K562 (cell line): Measurements from ENCODE around the gene ANKZF1. TPM values are rescaled to one million over a fixed set of nuclear protein-coding genes. Genes with fewer than 3 reads are reported as not detected.

Experiments used
- CC2D1A ChIP-seq: fragments of 450-650 bp; IDR thresholded peaks from 2 replicates; pipeline ENCODE4 v1.6.1; 2017; ENCODE audit warnings: mild to moderate bottlenecking
- CCNT2 ChIP-seq: IDR thresholded peaks from 2 replicates; pipeline ENCODE4 v1.6.1; 2011; ENCODE audit warnings: borderline replicate concordance, low read depth, mild to moderate bottlenecking, moderate library complexity, mixed read lengths, low read length; ENCODE audit not compliant: insufficient read length; ENCODE audit errors: extremely low read depth
- NFE2 ChIP-seq: IDR thresholded peaks from 2 replicates; pipeline ENCODE4 v1.6.1; 2014; ENCODE audit warnings: antibody characterized with exemption, low read depth
- PYGO2 ChIP-seq: fragments of 450-650 bp; IDR thresholded peaks from 2 replicates; pipeline ENCODE4 v1.6.1; 2016; ENCODE audit warnings: mild to moderate bottlenecking, missing genetic modification characterization, moderate library complexity, missing compliant biosample characterization
- RB1 ChIP-seq: fragments of 450-650 bp; IDR thresholded peaks from 2 replicates; pipeline ENCODE4 v1.6.1; 2017; ENCODE audit warnings: low read depth, mild to moderate bottlenecking
- ZNF165 ChIP-seq: fragments of 250-450 bp; sonication (Bioruptor Pico); IDR thresholded peaks from 2 replicates; pipeline ENCODE4 v1.4.0; 2020; ENCODE audit warnings: borderline replicate concordance
- ZNF175 ChIP-seq: fragments of 200-800 bp; sonication (Bioruptor generic); IDR thresholded peaks from 2 replicates; pipeline ENCODE4 v1.6.1; 2016; ENCODE audit warnings: low read depth, mild to moderate bottlenecking, missing genetic modification characterization, missing compliant biosample characterization
- ZNF347 ChIP-seq: fragments of 450-650 bp; formaldehyde crosslinking; IDR thresholded peaks from 2 replicates; pipeline ENCODE4 v1.4.0; 2020; ENCODE audit warnings: low read depth, mild to moderate bottlenecking, moderate library complexity
- polyA plus RNA-seq, 8 experiments: library from polyadenylated mRNA; depleted of rRNA in 4 of 8; stranded (reverse) in 5 of 8; unstranded in 3 of 8; fragments of >200 nt; fragmentation: Nextera tagmentation in 2 of 8; fragmentation: Illumina TruSeq in 1 of 8; extraction: Ambion mirVana in 2 of 8; extraction: Trizol in 1 of 8; gene quantifications; 2 replicates each; pipeline versions ENCODE4 v1.2.1 to v1.2.3, GENCODE V29; 2011 to 2014; ENCODE audit warnings: inconsistent platforms in 1 of 8, missing spikeins in 1 of 8
- total RNA-seq, 7 experiments: library from RNA; depleted of rRNA in 6 of 7; stranded (reverse); fragments of >200 nt in 6 of 7; fragmentation: Illumina TruSeq in 2 of 7; extraction: Trizol in 2 of 7; gene quantifications; 2 replicates each; pipeline versions ENCODE4 v1.2.1 to v1.2.3, GENCODE V29; 2011 to 2021; ENCODE audit warnings: low replicate concordance in 1 of 7
- TF ChIP-seq, protein P1 (sequence below), 2 experiments: IDR thresholded peaks in 1 of 2; conservative IDR thresholded peaks in 1 of 2; 2 replicates each; pipeline ENCODE4 v1.6.1; 2016; ENCODE audit warnings: low read depth in 2 of 2, mild to moderate bottlenecking in 1 of 2, missing compliant biosample characterization in 1 of 2, missing genetic modification characterization in 1 of 2, moderate library complexity in 1 of 2
- TF ChIP-seq, protein P2 (sequence below), 3 experiments: fragments of 200-800 bp in 1 of 3; sonication (Bioruptor generic) in 1 of 3; sonication (generic) in 1 of 3; formaldehyde crosslinking in 1 of 3; IDR thresholded peaks; 2 replicates each; pipeline versions ENCODE4 v1.6.1 to v1.8.0; 2016 to 2022; ENCODE audit warnings: mild to moderate bottlenecking in 2 of 3, missing compliant biosample characterization in 2 of 3, missing genetic modification characterization in 2 of 3, missing genetic modification reagents in 1 of 3
- TF ChIP-seq, protein P3 (sequence below), 2 experiments: fragments of 450-650 bp; IDR thresholded peaks; 2 replicates each; pipeline ENCODE4 v1.6.1; 2018; ENCODE audit warnings: mild to moderate bottlenecking in 2 of 2, low read depth in 1 of 2; ENCODE audit not compliant: partially characterized antibody in 2 of 2
- TF ChIP-seq, protein P4 (sequence below): sonication (generic); IDR thresholded peaks from 2 replicates; pipeline ENCODE4 v1.6.1; 2016

ANKZF1 gene
- total and polyA plus RNA-seq, 9 of the 15 experiments (the other 6 are each of a cell fraction or from before 2014, with no cell fraction given), result 3.1 to 60.6 (median 31.0) TPM

DNA sequence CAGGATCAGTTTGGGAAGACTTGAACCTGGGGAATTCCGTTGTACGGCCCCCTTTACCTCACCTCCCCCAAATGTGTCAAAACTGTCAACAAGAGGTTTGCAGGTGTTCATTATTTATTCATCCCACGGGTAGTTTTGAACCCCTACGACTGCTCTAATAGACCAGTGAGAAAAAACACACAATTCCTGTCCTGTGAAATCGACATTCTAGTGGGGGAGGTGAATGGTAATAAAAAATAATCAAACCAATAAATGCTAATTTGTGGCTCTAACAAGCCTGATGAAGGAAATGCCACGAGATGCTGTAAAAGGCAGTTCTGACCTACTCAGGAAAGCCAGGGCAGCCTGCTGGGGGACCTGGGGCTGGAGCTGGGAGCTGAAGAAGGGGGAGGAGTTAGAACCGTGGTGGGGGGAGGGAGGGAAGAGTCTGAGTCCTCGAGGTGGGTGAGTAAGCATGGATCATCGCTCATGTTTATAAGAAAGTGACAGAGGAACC is 49.1 kb downstream of the ANKZF1 start (continued):
- TF ChIP-seq, protein P1, sequence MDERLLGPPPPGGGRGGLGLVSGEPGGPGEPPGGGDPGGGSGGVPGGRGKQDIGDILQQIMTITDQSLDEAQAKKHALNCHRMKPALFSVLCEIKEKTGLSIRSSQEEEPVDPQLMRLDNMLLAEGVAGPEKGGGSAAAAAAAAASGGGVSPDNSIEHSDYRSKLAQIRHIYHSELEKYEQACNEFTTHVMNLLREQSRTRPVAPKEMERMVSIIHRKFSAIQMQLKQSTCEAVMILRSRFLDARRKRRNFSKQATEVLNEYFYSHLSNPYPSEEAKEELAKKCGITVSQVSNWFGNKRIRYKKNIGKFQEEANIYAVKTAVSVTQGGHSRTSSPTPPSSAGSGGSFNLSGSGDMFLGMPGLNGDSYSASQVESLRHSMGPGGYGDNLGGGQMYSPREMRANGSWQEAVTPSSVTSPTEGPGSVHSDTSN (CRISPR knock-in tag; IDR thresholded peaks at IDR 0.05; ENCODE audit: low read depth), result no peak
- TF ChIP-seq, protein P1 (tag; conservative IDR thresholded peaks at IDR 0.05; ENCODE audit: low read depth), result peak; percentile 77
- TF ChIP-seq ZNF175 (CRISPR knock-in tag) (no peak), RB1 (no peak), CCNT2 (no peak), NFE2 (peak; percentile 37; the same call in 1 of the 2 replicates), ZNF165 (CRISPR knock-in tag) (no peak), CC2D1A (no peak), ZNF347 (no peak), PYGO2 (tag) (no peak)
- TF ChIP-seq, protein P2, sequence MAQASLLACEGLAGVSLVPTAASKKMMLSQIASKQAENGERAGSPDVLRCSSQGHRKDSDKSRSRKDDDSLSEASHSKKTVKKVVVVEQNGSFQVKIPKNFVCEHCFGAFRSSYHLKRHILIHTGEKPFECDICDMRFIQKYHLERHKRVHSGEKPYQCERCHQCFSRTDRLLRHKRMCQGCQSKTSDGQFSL (CRISPR knock-in tag; IDR thresholded peaks at IDR 0.05), result no peak
- TF ChIP-seq, protein P2 (tag; IDR thresholded peaks at IDR 0.05), result no peak
- TF ChIP-seq, protein P3, sequence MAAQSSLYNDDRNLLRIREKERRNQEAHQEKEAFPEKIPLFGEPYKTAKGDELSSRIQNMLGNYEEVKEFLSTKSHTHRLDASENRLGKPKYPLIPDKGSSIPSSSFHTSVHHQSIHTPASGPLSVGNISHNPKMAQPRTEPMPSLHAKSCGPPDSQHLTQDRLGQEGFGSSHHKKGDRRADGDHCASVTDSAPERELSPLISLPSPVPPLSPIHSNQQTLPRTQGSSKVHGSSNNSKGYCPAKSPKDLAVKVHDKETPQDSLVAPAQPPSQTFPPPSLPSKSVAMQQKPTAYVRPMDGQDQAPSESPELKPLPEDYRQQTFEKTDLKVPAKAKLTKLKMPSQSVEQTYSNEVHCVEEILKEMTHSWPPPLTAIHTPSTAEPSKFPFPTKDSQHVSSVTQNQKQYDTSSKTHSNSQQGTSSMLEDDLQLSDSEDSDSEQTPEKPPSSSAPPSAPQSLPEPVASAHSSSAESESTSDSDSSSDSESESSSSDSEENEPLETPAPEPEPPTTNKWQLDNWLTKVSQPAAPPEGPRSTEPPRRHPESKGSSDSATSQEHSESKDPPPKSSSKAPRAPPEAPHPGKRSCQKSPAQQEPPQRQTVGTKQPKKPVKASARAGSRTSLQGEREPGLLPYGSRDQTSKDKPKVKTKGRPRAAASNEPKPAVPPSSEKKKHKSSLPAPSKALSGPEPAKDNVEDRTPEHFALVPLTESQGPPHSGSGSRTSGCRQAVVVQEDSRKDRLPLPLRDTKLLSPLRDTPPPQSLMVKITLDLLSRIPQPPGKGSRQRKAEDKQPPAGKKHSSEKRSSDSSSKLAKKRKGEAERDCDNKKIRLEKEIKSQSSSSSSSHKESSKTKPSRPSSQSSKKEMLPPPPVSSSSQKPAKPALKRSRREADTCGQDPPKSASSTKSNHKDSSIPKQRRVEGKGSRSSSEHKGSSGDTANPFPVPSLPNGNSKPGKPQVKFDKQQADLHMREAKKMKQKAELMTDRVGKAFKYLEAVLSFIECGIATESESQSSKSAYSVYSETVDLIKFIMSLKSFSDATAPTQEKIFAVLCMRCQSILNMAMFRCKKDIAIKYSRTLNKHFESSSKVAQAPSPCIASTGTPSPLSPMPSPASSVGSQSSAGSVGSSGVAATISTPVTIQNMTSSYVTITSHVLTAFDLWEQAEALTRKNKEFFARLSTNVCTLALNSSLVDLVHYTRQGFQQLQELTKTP (IDR thresholded peaks at IDR 0.05; ENCODE audit: low read depth in 1 of 2, partially characterized antibody in 2 of 2), result peak in 1 of 2 experiments; percentile 30
- TF ChIP-seq, protein P4, sequence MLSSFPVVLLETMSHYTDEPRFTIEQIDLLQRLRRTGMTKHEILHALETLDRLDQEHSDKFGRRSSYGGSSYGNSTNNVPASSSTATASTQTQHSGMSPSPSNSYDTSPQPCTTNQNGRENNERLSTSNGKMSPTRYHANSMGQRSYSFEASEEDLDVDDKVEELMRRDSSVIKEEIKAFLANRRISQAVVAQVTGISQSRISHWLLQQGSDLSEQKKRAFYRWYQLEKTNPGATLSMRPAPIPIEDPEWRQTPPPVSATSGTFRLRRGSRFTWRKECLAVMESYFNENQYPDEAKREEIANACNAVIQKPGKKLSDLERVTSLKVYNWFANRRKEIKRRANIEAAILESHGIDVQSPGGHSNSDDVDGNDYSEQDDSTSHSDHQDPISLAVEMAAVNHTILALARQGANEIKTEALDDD, result 0 out of 2 replicates have a peak, but pooled peaks have one; percentile 49
